DMS 273 (cell line): ENCODE results near the gene PCDHGC3.
"Not testable (repeated sequence)": the region's sequence is repeated elsewhere in the genome, so short reads cannot be mapped to it uniquely, and the experiment has no call there.

ENCODE experiments used
- DNase-seq: peaks from one replicate; lab custom pipeline; 2025; ENCODE audit not compliant: unreplicated experiment; lab: John Stamatoyannopoulos, UW

The PCDHGC3 gene

GRCh38 chr5:141475625-141476131, at the start of gene PCDHGC3:
TSS of gene PCDHGC3 (plus strand) at chr5:141475966. CDS start at chr5:141476117, 151 bp downstream.
- DNase-seq: peak; percentile 99

GRCh38 chr5:141427783-141428426, 47.9 kb upstream of the PCDHGC3 start:
- no peak for DNase-seq

GRCh38 chr5:141430332-141431113, 45.2 kb upstream of the PCDHGC3 start, which contains the start of gene PCDHGA12:
TSS of gene PCDHGA12 (plus strand) at chr5:141430507. CDS start at chr5:141430760, 253 bp downstream.
- no peak for DNase-seq

- no peak for DNase-seq
Observed at GRCh38 chr5:141431286-141431685, 44.5 kb upstream of the PCDHGC3 start.

- not testable (repeated sequence) for DNase-seq
Observed at GRCh38 chr5:141432308-141432707, 43.5 kb upstream of the PCDHGC3 start.

- DNase-seq: not testable (repeated sequence)
Observed at GRCh38 chr5:141432726-141433125, 43.0 kb upstream of the PCDHGC3 start.

GRCh38 chr5:141434006-141434405, 41.8 kb upstream of the PCDHGC3 start:
- DNase-seq: no peak

GRCh38 chr5:141437221-141437620, 38.5 kb upstream of the PCDHGC3 start:
- DNase-seq: no peak

GRCh38 chr5:141439411-141440141, 36.2 kb upstream of the PCDHGC3 start:
- no peak for DNase-seq

GRCh38 chr5:141440341-141440740, 35.4 kb upstream of the PCDHGC3 start:
- DNase-seq: no peak

GRCh38 chr5:141441571-141442170, 34.1 kb upstream of the PCDHGC3 start:
- no peak for DNase-seq

GRCh38 chr5:141465351-141465750, 10.4 kb upstream of the PCDHGC3 start:
- no peak for DNase-seq

- peak; percentile 87 for DNase-seq
Observed at GRCh38 chr5:141476132-141476911, 556 bp downstream of the PCDHGC3 start.

GRCh38 chr5:141477044-141477575, 1.3 kb downstream of the PCDHGC3 start:
- no peak for DNase-seq

GRCh38 chr5:141477815-141478214, 2.0 kb downstream of the PCDHGC3 start:
- DNase-seq: no peak

GRCh38 chr5:141478321-141478945, 2.7 kb downstream of the PCDHGC3 start:
- DNase-seq: peak; percentile 21

GRCh38 chr5:141479776-141480175, 4.0 kb downstream of the PCDHGC3 start:
- DNase-seq: no peak

- no peak for DNase-seq
Observed at GRCh38 chr5:141483902-141484301, 8.1 kb downstream of the PCDHGC3 start.

GRCh38 chr5:141484310-141484640, 8.5 kb downstream of the PCDHGC3 start:
- DNase-seq: no peak
